ENCODE measurements around the gene NOVA2.

NOVA2 gene

DNA sequence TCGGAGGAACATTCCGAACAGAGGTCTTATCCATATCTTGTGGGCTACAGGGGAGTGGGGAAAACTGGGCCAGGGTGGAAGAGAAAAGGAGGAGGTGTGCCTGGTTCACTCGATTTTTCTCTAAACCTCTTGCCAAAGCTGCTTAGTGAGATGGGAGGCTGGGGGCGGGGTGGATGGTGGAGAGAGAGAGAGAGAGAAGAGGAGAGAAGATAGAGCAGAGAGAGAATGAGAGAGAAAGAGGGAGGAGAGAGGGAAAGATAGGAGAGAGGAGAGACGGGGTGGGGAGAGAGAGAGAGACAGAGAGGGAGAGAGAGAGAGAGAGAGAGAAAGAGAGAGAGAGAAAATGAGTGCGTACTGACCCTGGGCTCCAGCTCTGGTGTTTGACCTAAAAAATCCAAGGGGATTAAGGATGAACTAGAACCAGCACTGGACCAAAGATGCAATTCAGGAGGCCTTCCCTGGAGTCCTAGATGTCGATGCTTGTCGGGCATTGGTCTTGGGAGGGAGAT is 14.1 kb downstream of the NOVA2 start:
- no peak for DNase-seq

- DNase-seq = no peak
Observed at GRCh38 chr19:45958769-45959516, 14.7 kb downstream of the NOVA2 start.

DNA sequence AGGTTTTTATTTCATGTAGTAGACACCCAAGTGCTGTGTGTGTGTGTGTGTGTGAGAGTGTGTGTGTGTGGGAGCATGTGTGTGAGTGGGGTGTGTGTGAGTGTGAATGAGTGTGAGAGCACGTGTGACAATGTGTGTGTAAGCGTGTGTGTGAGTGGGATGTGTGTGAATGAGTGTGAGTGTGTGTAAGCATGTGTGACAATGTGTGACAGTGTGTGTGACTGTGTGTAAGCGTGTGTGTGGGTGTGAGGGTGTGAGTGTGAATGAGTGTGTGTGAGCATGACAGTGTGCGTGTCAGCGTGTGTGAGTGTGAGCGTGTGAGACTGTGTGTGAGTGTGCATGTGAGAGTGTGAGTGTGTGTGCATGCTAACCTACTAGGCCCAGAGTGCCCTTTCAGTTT is 15.3 kb downstream of the NOVA2 start:
- no peak for DNase-seq

DNA sequence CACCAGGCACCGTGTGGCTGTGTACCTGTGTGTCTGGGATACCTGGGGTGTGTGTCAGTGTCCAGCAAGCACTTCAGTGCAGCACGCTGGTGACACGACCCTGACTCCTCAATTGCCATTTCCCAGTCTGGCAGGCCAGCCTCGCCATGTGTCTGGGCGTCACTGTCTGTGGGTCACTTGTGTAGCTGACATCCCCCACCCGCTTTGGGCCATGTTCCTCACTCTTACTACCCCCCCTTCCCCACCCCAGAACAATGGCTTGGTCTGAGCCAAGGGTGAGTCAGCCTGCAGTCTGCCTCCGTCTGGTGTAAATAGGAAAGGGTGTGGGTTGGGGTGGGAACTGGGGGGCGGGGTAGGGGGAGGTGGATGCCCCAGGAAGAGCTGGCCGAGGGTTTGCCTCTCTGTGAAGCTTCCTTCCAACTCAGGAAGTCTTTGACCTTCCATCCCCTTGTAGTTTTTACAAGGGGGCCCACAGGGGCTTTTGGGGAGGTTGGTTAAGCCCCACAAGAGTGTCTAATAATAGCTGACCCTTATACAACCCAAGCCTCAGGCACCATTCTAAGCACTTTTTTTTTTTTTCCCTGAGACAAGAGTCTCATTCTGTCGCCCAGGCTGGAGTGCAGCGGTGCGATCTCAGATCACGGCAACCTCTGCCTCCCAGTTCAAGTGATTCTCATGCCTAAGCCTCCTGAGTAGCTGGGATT is 17.6 kb downstream of the NOVA2 start:
- DNase-seq = no peak

- DNase-seq = no peak
Observed at GRCh38 chr19:45954156-45954555, 19.5 kb downstream of the NOVA2 start.

- no peak for DNase-seq
Observed at GRCh38 chr19:45953676-45954075, 20.0 kb downstream of the NOVA2 start.

- no peak for DNase-seq
Observed at GRCh38 chr19:45952686-45953505, 20.8 kb downstream of the NOVA2 start.

GRCh38 chr19:45952341-45952685 is 21.4 kb downstream of the NOVA2 start:
- no peak for DNase-seq

GRCh38 chr19:45947926-45948325 is 25.7 kb downstream of the NOVA2 start:
- no peak for DNase-seq

DNA sequence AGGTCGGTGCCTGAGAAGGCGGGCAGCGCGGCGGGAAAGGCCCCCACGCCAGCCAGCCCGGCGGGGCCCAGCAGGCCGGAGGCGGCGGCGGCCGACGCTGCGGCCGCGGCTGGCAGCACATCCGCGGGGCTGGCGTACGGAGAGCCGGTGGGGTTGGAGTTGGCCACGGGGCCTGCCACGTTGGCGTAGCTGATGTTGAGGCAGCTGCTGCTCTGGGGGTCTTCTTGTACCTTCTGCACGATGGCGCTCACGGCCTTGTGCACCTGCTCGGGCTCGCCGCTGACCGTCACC is 33.2 kb downstream of the NOVA2 start:
- no peak for DNase-seq

GRCh38 chr19:45939792-45940514 is 33.7 kb downstream of the NOVA2 start:
- DNase-seq = no peak

DNA sequence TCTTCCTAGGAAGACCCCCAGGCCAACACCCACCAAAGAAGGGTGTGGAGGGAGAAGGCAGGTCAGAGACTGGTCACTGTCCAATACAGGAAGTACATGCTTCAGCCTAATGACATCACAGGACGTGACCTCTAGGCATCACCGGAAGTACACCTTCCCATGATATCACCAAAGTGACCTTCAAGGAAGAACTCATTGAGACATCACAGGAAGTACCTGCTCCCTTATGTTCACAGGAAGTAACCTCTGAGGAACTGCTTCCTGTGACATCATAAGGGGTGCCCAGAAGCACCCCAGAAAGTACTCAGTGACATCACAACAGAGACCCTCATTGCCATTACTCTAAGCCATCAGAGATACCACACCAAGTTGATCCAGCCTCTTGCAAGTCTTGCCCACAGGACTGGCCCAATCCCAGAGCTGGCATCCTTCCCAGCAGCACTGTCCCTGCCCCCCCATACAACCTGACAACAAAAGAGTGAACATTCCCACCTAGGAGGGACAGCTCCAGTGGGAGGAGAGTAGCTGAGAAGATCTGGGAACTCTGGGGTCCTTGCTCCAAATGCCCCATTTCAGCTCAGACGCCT is 34.8 kb downstream of the NOVA2 start:
- DNase-seq = no peak

- DNase-seq = no peak
Observed at GRCh38 chr19:45935267-45935666, 38.4 kb downstream of the NOVA2 start.

DNA sequence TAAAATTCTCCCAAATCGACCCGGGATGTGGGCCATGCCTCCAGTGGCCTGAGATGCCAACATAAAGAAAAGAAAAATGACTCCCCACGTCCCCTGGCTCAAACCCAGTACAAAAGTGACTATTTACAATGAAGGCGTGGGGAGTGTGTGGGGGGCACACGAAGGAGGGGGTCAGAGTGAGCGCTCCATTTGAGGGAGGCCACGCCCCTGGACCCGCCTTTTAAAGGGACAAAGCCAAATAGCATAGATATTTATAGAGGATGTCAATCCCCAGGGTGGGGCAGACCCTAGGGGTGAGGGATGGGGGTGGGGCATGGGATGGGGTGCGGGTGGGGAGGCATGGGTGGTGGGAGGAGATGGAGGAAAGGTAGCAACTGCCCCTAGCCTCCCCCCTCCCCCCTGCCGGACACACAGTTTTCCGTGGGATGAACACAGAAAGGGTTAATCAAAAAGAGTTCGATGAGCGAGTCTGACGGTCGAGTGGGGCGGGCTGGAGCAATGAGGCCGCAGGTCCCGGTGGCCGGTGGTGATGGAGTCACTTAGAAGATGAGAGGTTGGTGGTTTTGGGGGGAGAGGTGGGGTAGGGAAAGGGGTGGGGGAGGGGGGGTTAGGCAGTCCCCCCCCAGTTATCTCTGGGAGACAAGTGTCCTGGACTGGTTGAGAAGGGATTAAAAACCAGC is 39.0 kb downstream of the NOVA2 start:
- no peak for DNase-seq

DNA sequence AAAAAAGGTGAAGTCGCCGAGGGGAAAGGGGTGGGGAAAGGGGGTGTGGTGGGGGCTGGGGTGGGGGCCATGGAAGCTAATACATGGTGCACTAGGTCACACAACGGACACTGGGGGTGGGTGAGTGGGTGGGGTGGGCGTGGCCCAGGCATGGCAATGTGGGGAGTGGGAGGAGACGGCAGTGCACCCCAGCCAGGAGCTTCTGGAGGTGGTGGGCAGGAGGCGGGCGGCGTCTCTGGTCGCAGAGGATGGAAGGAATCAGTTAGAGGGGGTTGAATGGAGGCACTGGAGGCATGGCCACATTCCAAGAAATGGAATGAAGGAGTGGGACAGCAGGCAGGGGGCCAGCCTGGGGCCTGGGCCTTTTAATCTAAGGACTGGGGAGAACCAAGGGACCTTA is 39.9 kb downstream of the NOVA2 start:
- DNase-seq = no peak

DNA sequence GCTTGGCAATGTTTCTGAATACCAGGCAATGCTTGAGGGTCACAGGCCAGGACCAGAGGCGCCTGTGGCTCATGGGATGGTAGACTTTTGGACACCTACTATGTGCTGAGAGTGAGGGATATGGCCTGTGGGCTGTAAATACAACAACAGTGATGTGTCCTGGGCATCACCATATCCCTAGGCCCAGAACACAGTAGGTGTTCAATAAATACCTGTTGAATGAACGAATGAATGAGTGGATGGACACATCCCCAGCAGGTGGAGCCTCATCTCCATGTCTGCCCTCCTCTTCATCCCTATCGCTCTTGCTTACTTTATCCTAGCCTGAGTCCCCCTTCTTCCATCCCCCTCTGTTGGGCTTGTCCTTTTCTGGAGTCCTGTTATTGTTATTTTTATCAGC is 42.6 kb downstream of the NOVA2 start:
- DNase-seq = no peak

DNA sequence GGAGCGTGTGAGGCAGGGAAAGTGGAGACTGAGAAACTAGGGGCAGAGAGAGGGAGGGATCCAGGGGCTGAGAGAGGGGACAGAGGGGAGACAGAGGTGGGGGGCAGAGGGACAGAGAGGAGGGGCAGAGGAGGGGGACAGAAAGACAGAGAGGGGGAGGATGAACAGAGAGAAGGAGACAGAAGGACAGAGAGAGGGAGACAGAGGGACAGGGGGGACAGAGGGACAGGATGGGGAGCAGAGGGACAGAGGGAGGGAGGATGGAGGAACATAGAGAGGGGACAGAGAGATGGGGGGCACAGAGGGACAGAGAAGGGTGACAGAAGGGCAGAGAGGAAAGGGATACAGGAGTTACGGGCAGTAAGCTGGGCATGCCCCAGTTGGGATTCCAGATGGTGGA is 44.4 kb downstream of the NOVA2 start:
- DNase-seq = no peak

DNA sequence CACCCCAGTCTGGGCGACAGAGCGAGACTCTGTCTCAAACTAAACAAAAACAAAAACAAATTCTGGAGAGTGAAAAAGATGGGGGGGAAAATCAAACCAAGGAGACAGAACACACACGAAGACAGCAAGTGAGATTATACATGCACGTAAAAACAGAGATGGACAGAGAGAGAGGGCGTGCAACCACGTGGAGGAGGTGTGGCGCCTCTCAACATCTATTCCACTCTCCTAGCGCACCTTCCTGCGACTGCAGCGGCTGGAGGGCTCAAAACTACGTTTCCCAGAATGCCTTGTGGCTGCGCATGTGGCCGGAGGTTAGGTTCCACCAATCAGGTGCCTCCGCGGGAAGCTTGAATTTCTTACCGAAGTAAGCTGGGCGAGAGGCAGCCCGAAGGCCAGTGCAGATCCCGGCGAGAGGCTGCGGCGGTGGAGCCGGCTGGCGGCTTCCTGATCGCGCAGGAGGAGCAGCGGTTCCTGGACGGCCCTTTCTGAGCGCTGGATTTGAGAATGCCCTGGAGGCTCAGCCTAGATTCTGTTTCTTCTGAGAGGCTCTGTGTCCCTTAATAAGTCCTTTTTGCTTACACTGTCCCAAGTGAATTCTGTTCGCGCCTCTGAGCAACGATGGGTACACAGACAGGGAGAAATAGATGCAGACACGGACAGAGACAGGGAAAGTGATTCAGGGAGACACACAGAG is 46.0 kb downstream of the NOVA2 start:
- no peak for DNase-seq

GRCh38 chr19:45924891-45925447 is 48.7 kb downstream of the NOVA2 start:
- DNase-seq = no peak

DNA sequence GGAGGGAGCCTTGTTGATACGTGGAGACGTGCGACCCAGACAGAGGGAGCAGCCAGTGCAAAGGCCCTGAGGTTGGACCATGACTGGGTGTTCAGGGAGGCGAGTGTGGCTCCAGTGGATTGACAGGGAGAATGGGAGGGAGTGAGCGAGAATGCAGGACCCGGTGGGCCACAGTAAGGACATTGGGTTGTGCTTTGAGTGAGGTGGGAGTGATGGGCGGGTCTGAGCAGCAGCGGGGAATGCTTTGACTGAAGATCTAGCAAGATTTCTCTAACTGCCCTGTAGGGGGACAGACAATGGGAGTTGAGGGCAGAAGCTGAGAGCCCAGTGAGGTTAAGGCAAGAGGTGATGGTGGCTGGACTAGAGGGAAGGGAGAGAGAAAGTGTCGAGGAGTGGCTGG is 51.4 kb downstream of the NOVA2 start:
- DNase-seq = no peak

DNA sequence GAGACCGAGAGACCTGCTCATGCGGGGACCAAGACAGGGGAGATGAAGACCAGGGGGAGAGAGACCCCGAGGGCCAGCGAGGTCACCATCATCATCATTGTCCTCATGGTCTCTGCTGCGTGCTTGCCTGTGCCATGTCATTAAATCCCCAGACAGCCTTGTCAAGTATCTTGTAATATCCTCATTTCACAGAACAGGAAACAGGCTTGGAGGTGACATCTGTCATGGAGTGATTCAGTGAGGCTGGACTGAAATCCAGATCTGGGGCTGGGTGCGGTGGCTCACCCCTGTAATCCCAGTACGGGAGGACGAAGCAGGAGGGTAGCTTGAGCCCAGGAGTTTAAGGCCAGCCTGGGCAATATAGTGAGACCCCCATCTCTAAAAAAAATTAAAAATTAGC is 53.2 kb downstream of the NOVA2 start:
- DNase-seq = no peak
